GM21723 (cell line): ENCODE measurements around the gene POR.
"Not testable (repeated sequence)": the region's sequence is repeated elsewhere in the genome, so short reads cannot be mapped to it uniquely, and the experiment has no call there.

Source experiments
- ATAC-seq: cut with Tn5 transposase; IDR thresholded peaks from one replicate; pipeline ENCODE4 v1.9.1; 2021; ENCODE audit warnings: mild to moderate bottlenecking, moderate library complexity; ENCODE audit not compliant: unreplicated experiment

POR gene

GRCh38 chr7:75884476-75884875 is 30.5 kb upstream of the POR start:
- ATAC-seq = no peak

- no peak for ATAC-seq
These were observed 29.9 kb upstream of the POR start for GRCh38 chr7:75885036-75885435.

- ATAC-seq = no peak
These were observed 27.1 kb upstream of the POR start for GRCh38 chr7:75887669-75888369.

GRCh38 chr7:75888464-75889222 is 26.3 kb upstream of the POR start:
- no peak for ATAC-seq

GRCh38 chr7:75889223-75889825 is 25.6 kb upstream of the POR start:
- ATAC-seq = no peak

GRCh38 chr7:75889826-75890225 is 25.1 kb upstream of the POR start:
- no peak for ATAC-seq

GRCh38 chr7:75891237-75891636 is 23.7 kb upstream of the POR start:
- ATAC-seq = not testable (repeated sequence)

GRCh38 chr7:75891815-75892411 is 23.0 kb upstream of the POR start:
- no peak for ATAC-seq

GRCh38 chr7:75892634-75893272 is 22.2 kb upstream of the POR start:
- no peak for ATAC-seq

- no peak for ATAC-seq
These were observed 18.1 kb upstream of the POR start for GRCh38 chr7:75896803-75897327.

- no peak for ATAC-seq
These were observed 14.2 kb upstream of the POR start for GRCh38 chr7:75900617-75901315.

- no peak for ATAC-seq
These were observed 9.0 kb upstream of the POR start for GRCh38 chr7:75905785-75906604.

GRCh38 chr7:75906991-75907667 is 7.8 kb upstream of the POR start:
- no peak for ATAC-seq

- not testable (repeated sequence) for ATAC-seq
These were observed 7.3 kb upstream of the POR start for GRCh38 chr7:75907668-75908039.

- no peak for ATAC-seq
These were observed 5.3 kb upstream of the POR start for GRCh38 chr7:75909521-75910132.

- ATAC-seq = not testable (repeated sequence)
These were observed 3.8 kb upstream of the POR start for GRCh38 chr7:75911186-75911585.

- ATAC-seq = no peak
These were observed 1.5 kb upstream of the POR start for GRCh38 chr7:75913437-75913836.

GRCh38 chr7:75914169-75914654 is 743 bp upstream of the POR start:
- ATAC-seq = no peak
